ENCODE measurements around the gene AP1B1.
A peak's percentile ranks its signal among the peaks of the same experiment; 100 is the strongest.
"Not testable (repeated sequence)": the region's sequence is repeated elsewhere in the genome, so short reads cannot be mapped to it uniquely, and the experiment has no call there.

AP1B1 gene

DNA sequence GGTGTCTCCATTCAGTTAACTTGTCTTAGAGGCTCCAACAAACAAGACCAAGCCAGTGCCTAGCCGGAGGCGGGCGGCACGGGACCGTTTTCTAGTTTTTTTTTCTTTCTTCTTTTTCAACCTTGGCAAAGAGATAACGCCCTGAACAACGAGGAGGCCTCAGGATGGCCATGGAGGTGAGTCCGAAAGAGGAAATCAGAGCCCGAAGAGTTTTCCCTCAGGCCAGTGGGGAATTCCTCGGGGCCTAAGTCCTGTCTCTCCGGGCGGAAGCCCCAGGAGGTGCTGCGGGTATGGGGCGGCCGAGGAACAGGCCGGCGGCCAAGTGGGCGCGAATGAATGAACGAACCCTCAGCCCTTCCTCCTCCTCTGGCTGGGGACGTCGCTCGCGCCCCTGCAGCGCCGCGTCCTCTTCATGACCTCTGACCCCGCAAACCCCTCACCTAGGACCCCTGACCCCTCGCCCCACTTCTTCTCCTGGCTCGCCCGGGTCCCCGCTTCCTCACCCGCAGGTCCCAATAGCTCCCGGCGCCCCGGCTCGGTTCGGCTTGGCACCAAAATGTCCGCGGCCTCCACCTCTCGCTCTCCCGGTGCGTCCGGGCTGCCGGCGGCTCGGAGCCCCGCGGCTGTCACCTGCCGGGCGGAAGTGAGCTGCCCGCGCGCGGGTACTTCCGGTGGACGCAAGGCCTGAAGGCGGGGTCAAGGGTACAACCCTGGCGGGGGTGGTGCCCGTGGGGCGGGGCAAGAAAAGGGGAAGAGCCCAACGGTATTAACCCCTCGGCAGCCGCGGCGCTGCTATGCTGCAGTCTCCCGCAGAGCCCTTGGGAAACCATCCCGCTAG, at the start of gene AP1B1:
Gene AP1B1 (minus strand): TSS at position 650 of the 838 bp plus-strand sequence. CDS start 21,327 bp downstream, outside the sequence.
- peak; percentile 50 for DNase-seq

DNA sequence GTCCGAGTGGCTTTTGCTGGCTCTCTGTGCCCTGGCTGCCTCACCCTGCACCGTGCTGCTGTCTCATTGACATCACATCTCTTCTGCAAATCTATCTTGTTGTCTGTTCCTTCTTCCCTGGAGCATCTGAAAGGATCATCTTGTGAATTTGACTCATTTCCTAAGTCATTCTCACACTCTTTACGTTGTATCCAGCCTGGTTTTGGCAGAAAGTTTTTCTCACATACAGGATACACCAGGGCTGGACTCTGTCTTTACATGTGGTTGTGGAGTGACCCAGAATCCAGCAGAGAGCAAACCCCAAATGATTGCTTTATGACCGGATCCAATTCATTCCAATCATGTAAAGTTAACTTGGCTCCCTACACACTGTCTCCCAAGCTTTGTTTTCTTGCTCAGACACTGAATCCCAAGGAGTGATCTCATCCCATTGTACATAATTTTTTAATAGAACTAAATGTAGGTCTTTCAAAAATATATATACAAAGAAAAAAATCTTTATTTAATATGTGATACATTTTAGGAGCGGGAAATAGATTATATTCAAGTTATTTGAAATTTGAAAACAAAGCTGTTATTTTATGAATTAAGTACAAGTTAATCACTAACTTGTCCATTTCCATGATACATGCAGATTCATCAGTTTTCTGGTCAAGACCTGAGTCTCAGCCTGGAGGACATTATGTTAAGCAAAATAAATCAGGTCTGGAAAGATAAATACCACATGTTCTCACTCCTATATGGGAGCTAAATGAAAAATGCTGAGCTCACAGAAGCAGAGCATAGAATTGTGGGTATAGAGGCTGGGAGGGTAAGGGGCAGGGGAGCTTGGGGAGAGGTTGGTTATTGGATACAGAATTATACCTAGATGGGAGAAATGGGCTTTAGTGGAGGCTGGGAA, 47.1 kb upstream of the AP1B1 start:
- DNase-seq: no peak

DNA sequence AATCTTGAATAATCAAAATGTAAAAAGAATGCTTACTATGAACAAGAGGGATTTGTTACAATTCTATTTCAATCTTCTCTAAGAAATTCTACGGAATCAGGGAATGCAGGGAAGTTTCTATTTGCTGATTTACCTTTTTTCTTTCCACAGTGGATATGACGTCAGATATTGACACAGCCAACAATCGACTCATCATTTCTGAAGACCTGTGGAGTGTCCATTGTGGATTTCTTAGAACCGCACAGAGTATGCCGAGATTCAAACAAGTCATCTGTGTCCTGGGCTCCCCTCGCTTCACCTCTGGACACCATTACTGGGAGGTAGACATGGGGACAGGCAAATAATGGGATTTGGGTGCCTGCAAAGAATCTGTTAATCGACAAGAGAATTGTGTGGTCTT, 45.9 kb upstream of the AP1B1 start:
- no peak for DNase-seq

DNA sequence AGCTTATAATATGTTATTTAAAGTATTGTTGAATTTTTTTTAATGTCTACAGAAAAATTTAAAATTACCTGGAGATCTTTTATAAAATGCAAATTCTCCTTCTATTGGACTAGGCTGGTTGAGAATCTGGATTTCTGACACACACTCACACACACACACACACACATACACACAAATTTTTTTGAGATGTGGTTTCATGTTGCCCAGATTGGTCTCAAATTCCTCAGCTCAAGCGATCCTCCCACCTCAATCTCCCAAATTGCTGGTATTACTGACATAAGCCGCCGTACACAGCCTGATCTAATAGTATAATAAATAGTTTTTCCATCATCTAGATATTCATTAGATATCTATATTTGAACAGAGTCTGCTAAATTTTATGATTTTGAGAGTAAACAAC, 45.5 kb upstream of the AP1B1 start:
- DNase-seq: no peak

DNA sequence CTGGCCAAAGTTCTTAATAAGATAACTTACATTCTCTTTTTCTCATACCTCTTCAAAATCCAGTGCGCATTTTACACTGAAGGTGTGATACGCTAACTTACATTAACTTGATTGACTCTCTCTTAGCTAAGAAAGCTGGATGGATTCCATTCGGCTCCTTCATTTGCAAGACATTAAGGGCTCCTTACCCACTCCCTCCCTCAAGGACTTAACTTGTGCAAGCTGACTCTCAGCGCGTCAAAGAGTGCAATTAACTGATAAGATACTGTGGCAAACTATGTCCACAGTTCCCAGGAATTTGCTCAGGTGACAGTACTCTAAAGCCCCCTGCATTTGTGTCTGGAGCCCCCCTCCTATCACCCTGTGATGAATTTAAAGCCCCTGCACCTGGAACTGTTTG, 43.6 kb upstream of the AP1B1 start:
- DNase-seq: no peak

DNA sequence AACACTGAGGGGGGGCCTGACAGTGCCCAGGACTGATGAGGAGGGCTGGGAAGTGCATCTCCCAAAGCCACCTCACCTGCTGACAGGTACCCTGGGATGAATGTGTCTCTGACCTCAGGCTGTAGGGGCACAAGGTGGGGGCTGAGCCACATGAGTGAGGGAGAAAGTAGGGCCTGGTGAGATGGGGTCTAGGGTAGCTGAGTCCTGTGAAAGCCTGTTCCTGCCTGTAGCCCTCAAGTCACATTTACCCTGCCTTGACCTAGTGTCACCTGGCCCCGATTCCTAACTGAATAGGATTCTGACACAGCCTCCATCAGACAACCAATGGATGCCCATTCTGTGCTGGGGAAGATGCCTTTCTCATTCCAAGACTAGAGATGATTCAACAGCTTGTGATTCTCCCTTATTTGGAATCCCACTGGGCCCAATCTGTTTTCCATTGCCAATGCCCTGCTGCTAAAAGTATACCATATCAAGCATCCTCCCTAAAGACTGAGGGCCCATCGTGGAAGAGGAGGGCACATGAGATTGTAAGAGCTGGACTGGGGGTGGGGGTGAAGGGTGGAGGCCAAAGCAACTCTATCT, 38.9 kb upstream of the AP1B1 start:
- no peak for DNase-seq

DNA sequence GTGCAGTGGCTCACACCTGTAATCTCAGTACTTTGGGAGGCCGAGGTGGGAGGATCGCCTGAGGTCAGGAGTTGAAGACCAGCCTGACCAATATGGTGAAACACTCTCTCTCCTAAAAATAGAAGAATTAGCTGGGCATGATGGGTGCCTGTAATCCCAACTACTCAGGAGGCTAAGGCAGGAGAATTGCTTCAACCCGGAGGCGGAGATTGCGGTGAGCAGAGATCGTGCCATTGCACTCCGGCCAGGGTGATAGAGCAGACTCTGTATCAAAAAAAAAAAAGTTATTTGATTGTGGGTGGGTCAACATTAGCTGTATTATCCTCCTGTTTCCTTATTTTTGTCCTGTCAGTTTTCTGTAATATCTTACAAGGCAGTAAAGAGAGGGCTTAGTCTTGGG, 38.1 kb upstream of the AP1B1 start:
- no peak for DNase-seq

DNA sequence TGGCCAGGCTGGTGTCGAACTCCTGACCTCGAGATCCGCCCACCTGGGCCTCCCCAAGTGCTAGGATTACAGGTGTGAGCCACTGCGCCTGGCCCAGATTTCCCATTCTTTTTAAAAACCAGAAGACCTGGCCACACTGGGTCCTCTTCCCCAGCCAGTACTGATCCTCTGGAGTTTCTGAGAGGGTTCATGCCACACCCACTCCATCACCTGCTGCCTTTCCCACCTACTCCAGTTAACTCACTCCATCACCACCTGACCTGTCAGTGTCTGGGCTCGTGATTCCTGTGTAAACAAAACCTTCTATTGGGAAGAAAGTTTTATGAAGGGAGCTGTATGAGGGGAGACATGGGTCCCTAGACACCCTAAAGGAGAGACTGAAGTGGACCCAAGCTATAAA, 30.3 kb upstream of the AP1B1 start:
- not testable (repeated sequence) for DNase-seq

DNA sequence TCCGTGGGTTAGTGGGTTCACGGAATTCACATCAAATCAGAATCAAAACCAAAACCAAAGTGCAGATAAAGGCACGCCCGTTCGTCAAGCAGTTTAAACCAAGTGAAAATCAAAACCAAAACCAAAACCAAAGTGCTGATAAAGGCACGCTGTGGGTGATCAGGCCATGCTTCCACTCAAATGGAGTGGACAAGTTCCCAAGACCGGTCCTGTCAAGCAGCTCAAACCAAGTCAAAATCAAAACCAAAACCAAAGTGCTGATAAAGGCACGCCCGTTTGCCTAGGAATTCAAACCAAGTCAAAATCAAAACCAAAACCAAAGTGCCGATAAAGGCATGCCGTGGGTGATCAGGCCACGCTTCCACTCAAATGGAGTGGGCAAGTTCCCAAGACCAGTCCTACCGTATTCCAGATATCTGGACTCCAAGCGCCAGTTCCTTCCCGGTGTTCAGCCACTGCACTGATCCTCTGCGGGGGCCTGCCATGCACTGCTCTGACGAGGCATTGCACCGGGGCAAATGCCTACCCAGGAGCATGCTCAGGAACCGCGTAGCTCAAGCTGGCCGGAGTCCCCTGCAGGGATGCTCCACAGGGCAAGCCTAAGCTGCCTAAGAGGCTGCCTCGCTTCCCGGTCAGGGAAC, 26.7 kb upstream of the AP1B1 start:
- DNase-seq: not testable (repeated sequence)

DNA sequence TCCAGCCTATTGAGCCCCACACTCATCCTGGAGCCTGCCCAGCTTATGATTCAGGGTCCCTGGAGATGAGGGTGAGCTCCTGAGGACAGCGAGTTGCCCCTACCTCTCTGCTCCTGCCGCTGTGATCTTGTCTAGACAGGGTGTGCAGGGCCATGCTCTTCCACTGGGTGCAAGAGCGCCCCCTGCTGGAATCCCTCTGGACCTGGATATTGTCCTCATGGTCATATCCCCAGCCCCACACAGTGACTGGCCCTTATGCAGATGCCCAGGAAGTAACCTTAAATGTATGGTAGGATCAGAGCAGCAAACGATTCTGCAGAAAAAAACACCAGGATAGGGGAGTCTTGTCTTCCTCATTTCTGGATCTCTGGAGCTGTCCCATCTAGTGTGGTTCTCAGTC, 24.4 kb upstream of the AP1B1 start:
- not testable (repeated sequence) for DNase-seq

DNA sequence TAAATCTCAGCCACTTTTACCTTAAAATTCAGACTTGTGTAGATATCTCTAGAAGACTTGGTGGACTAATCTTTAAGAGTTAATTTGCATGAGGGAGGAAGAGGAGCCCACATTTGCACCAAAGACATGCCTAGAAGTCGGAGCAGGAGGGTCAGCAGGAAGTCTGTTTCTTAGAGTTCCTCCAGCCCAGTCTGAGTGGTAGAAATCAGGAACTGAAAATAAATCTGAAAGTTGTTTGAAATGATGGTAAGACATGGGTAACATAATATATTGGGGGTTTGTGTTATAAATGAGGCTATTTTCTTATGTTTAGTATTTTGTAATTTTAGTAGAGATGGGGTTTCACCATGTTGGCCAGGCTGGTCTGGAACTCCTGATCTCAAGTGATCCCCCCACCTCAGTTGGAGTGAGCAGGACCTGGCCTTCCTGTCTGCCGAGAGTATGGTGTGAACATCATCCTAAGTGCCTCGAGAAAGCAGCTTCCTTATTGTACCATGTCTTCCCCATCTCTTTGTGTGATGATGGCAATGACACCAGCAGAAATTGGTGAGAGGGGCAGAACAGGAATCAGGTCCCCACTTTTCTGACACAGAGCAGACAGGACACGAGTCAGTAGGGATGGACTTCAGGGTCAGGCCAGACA, 23.3 kb upstream of the AP1B1 start:
- not testable (repeated sequence) for DNase-seq

DNA sequence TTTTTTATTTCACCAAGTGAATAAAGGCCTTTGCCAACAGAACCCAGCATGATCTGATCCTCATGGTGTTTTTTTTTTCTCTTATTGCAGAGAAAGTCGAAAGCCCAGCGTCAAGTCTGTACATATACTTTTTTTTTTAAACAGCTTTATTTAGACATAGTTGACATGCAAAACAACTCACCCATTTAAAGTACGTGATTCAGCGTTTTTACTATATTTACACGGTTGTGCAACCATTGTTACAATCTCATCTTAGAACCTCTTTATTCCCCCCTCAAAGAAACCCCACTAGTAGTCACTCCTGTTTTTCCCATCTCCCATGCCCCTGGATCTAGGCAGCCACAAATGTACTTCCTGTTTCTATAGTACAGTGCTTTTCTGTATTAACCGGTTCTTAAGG, 20.6 kb upstream of the AP1B1 start:
- no peak for DNase-seq

DNA sequence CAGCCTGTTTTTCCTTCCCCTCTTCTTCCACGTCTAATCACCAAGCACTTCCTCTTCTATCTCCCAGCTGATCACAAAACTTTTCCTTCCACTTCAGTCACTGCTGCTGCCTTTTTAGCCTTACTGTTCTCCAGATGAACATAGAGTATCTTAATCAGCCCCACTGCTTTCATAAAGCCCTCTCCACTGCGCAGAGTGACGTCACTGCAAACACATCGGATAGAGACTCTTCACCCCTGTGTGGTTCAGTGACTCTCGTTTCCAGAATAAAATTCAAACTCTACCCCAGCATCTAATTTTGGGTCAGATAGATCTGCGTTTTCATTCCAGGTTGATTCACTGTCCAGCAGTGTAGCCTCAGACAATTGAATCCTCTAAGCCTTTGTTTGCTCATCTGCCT, 13.2 kb upstream of the AP1B1 start:
- DNase-seq: not testable (repeated sequence)

DNA sequence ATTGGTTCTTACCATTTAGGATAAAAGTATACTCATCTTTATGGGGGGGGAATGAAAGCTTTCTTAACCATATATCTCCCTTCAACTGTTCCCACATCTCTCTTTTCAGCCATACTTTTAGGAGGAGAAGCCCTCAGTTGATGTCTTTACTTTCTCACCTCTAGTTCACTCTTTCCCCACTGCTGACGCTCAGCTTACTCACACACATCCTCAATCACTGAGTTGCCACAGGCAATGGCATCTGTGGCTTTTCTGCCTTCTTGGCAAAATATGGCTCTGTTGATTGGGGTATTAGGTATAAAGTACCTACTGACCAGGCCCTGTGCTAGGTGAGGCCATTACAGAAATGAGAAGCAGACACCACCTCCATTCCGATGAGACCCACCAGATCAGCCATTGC, 12.2 kb upstream of the AP1B1 start:
- no peak for DNase-seq

DNA sequence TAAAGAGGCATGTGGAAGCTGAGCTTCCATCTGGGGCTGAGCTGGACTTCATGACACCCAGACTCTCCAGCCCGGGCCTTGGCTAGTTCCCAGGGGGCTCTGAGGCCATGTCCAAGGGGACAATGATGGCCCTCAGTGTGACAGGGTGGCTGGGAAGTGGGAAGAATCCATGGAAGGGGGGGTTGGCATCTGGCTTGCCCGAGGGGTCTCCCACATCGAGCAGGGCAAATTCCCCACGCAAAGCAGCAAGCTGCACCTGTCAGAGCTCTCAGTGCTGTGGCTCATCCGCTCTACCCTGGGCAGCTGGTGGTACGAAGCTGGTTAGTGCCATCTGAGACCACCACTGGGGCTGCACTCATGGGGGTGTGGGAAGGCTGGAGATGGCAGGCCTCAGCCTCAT, 9.4 kb upstream of the AP1B1 start:
- DNase-seq: no peak

DNA sequence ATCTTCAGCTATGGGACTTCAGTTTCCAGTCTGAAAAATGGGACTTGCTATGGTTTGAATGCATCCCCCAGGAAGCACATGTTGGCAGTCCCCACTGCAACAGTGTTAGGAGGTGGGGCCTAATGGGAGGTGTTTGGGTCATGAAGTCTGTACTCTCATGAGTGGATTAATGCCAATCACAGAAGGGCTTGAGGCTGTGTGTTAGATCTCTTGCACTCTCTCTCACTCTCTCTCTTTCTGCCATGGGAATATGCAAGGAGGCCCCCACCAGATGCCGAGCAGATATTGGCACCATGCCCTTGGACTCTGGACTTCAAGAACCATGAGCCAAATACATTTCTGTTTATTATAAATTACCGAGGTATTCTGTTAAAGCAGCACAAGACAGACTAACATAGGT, 7.8 kb upstream of the AP1B1 start:
- DNase-seq: no peak

DNA sequence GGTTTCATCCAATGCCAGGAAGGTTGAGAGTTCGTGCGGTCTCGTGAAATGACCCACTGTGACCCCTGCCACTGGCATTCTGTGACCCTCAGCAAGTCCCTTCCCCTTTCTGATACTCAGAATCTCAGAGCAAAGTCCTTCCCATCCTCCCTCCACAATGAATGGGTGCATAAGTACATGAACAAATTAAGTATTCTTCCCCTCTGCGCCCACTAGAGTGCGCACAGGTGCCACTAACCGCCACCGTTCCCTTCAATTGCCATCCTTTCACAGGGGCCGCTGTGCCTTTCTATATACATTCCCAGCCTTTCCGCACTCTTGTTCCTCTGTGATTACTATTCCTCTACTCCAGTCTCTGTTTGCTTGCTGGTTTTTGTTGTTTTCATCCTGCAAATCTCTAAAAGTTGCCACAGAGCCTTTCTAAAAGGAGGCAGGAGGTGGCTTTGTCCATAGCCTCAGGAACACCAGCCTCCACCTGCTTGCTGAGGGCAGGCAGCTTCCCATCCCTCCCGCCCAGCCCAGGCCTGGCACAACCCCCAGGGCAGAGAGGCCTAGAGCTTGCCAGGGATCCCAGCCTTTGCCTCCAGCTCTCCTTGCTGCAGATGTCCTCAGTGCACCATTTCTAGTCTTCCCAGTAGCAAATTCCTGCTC, 6.7 kb upstream of the AP1B1 start:
- DNase-seq: peak; percentile 50

DNA sequence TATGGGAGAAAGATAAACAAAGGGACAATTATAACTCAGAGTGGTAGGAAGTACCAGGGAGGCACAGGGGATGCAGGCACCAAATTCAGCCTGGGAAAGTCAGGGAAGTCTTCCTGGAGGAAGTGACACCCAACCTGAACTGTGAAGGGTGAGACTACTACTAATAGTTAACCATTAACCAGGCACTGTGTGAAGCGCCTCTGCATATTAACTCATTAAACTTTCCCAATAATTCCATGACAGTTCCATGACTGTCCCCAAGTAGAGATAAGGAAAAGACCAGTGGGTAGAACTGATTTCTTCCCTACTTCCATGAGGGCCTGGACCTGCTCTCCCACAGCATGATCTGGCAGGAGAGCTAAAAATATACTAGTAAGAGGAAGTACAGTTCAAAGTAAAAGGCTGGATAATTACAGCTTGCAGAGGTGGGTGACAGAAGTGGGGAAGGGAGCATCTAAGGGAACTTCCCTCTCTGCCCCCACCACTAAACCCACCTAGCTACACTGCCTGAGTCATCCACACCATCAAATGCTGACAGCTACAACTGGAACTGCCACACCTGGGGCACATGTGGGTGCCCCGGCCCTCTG, 4.7 kb upstream of the AP1B1 start:
- no peak for DNase-seq

DNA sequence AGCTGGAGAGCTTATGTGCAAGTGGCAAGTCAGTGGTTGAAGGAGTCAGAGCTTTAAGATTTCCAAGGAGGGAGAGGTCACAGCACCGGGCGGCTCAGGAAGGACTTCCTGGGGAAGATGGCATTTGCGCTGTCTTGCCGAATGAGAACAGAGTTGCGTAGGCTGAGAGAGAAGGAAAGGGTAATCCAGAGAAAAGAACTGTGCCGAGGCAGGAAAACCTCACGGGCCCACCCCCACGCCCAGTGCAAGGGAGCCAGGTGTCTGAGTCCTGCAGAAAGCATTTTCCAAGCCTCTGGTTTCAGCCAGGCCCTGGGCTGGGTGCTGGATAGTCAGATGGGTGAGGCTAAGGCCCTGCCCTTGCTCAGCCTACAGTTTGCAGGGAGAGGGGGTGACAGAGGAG, 3.2 kb upstream of the AP1B1 start:
- DNase-seq: no peak

DNA sequence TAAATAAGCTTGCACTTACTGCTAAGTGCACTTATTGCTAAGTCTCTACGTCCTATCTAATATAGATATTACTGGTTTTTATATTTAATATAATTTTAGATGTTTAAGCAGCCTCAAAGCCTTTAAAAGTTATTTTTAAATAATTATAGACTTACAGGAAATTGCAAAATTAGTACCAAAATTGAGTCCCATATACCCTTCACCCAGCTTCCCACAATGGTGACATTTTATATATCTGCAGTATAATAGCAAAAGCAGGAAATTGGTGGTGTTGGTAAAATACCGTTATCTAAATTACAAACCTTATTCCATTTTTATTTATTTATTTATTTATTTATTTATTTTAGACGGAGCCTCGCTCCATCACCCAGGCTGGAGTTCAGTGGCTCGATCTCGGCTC, 1.9 kb upstream of the AP1B1 start:
- DNase-seq: no peak

DNA sequence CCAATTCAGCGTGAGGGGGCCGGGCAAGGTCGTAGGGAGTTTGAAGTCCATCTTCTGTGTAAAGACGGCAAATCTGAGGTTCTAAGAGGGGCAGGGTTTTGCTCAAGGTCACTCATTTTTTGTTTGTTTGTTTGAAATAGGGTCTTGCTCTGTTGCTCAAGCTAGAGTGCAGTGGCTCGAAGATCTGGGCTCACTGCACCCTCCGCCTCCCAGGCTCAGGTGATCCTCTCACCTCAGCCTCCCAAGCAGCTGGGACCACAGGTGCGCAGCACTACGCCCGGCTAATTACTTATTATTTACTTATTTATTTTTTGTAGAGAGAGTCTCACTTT, 355 bp upstream of the AP1B1 start:
- no peak for DNase-seq

DNA sequence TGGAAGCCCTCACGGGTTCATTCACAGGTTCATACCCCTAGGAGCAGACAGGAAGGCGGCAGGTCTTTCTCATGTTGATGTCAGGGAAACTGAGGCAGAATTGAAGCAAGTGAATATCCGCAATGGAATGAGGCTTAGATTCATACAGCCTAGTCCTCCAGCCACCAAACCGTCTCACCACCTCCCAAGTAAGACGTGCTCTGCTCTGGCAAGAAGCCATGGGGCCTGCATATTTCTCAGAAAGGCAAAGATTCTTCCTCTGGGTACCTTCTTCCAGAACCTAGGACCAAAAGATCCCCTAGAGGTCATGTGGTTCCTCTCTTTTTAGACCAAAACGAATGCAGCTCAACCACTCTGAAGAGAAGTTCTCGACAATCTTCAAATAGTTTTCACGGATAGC, 1.7 kb downstream of the AP1B1 start:
- no peak for DNase-seq

Data from NCI-H187 treated with DMSO at 0.1 percent for 48 hours (cell line).